GM18507 (cell line): Measurements from ENCODE around the gene CEP104.
A peak's percentile ranks its signal among the peaks of the same experiment; 100 is the strongest.

Experiments used
- DNase-seq: peaks from one replicate; pipeline ENCODE4 v3.0.0; 2011; ENCODE audit warnings: low read depth; ENCODE audit not compliant: insufficient read length; ENCODE audit errors: extremely low spot score
- FAIRE-seq: peaks from 2 replicates; lab custom pipeline; 2011; peaks lifted over from hg19 to GRCh38; lab: Jason Lieb, UNC

Gene CEP104

DNA sequence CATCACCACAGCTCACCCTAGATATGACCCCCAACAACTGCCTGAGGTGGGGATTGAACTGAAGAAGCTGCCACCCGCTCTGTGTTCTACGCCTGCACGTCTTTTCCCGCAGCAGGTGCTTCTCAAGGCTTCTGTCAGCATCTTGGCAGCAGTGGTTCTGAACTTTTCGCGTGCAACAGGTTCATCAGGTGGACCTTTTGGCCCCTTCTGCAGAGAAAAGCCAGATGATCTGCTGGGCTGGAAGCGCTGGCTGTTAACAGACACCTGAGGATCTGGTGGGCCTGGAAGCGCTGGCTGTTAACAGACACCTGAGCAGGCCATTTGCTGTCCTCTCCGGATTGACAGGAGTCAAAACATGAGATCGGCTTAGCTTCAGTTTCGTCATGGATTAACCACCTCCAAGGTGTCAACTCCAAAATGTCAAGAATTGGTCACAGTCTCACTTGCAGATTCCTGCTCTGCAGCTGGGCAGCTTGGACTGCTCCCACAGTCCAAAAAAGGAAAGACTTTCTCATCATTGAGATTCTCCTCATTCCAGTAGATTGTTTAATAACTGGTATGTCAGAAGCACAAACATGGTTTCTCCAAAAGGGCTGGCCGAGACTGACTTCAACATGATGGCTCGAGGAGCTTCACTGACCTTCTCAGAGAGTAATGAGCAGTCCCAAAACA is 38.4 kb upstream of the CEP104 start:
- no peak for DNase-seq
- FAIRE-seq, result no peak

DNA sequence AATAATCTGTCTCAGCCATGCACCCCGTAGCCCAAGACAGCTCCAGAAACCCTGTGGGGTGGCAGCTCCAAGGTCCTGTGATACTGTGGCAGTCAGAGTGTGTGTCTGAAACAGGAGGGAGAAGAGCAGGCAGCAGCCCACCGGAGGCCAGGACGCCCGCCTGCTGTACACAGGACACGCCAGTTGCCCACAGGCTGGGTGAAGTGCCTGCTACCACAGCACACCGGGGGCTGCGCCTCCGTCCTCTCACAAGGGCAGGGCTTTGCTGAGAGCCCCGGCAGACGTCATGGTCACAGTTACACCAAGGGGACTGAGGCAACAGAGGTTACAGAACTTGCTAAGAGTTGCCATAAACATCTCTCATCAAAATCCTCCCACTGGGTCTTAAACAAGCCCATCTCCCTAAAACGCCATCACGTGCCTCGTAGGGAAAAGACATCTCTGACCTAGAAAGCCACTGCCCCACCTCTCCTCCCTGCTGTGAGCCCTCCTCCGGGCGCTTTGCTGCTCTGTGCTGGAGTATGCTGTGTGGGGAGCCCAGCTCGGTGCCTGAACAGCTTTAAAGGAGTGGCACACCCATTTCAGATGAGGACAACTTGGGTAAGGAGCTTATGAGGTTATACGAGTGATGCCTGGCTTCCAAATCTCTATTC is 37.7 kb upstream of the CEP104 start:
- no peak for FAIRE-seq
- no peak for DNase-seq

DNA sequence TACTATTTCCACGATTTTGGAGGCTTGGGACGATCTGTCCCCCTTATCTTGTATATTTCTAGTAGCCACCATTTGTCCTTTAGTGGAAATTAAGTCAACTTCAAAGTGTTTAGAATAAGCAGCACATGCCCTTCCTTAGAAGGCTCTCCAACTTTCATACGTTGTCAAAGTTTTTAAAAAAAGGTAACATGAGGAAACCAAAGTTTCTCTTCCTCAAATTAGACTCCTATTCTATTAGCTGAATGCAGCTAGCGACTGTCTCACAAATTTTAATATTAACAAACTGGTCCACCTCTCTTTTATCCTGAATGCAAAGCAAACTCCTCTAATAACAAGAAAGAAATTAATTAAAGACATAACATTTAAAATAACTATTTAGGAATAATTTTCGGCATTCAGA is 36.2 kb upstream of the CEP104 start:
- FAIRE-seq, result no peak

DNA sequence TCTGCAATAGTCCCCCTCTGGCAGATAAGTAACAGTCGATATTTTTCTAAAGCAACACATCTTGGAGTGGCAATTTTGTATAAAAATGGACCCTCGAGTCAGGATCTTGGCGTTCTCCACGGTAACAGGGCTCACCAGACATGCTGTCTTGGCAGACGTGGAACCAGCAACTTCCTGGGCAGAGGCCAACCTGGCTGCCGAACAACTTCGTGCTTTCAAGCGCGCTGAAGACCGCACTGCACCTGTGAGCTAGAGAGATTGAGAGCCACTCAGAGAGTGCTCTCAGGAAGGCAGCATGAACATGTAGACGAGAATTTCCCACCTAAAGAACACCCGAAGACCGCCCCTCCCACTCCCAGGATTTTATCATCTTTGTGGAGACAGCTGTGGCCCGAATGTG is 35.7 kb upstream of the CEP104 start:
- peak; percentile 29 for FAIRE-seq

More for the DNA sequence above, 36.2 kb upstream of the CEP104 start:
- DNase-seq, result no peak

DNA sequence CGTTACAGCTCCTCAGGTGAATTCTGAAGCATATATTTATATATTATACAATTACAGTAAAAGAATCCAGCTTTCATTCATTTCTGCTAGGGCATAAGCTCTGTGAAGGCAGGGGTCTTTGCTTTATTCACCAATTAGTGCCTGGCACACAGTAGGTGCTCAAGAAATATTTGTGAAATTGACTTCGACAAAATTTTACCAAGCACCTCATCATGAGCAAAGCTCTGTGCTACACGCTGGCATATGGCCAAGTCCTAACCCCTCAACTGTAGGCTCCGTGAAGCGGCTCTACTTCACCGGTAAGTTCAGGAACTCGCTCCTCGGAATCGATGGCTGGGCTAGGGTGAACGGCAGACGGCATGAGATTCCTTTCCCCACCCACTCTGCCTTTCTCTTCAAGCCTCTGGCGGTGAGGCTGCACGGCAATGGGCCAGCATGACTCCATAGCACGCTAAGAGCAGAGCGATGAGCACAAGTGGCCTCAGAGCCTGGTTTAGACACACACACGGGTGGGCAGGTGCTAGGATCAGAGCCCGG is 34.4 kb upstream of the CEP104 start:
- no peak for FAIRE-seq
- no peak for DNase-seq

More for the DNA sequence above, 35.7 kb upstream of the CEP104 start:
- no peak for DNase-seq

DNA sequence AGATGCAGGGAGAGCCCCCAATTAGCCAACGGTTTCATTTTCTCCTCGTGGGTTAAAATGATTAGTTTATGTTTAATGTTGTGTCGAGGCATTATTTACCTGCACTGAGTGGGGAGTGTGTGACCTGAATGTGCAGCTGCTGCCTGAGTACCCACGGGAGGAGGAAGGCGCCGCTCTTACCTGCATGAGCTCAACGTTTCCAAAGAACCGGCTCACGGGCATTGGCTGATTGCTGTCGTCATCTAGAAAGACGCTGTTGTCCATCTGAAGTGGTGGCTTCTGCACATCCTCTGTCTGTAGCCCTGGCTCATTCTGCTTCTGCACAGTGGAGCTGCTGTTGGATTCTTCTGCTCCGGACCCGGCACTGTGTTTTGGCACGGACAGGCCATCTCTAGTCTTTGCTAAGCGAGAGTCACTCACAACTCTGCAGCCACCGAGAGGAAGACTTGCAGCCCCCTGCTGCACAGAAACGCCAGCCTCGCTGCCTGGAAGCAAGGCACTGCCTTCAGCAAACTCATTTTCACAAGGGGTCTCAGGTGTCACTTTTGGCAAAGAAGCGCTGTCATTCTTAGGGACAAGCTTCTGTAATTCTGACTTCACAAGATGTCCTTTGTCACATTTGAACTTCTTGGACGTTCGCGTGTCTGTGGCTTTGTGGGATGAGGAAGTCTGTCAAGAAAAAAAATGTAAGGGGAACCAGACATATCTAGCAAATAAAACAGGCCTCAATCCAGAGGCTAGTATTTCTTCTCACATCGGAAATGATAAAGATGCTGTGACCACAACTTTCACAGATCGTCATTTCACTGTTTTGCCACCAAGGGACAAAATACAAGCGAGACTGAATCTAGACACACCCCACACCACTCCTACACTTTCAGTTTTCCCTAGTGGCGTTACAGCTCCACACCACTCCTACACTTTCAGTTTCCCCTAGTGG is 33.6 kb upstream of the CEP104 start:
- DNase-seq, result no peak
- peak; percentile 89 for FAIRE-seq

DNA sequence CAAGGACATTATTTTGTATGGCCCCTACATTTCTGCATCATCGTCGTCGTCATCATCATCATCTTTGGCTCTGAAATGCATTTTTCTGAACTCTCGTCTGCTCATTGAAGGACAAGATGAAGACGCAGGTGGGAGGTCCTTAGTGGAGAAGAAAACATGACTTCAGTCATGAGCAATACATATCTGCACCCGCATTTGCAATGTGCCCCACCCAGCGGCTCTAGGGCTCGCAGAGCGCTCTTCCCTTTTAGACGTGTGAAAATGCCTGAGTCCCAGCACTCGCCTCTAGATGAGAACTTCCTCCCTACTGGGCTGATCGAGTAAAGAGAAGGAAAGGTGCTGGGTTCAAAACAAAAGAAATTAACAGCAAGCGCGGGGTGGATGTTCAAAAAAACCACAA is 32.9 kb upstream of the CEP104 start:
- FAIRE-seq (peak; percentile 42), DNase-seq (no peak)

DNA sequence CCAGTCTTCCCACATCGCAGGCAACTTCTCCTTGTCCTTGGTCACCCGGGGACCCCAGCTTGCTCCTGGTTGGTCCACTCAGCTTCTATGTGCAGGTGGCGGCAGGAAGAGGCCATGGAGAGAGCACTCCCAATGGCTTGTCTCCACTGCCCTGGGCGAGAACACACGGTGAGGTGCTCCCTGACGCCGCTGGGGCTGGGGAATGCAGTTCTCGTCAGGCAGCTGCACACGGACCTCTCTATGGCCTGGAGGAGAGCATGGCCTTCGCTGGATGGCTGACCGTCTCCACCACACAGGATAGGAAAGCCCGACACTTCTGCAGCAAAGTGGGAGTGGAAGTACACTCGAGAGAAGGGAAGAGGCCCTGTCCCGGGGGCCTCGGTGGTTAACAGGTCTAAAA is 31.3 kb upstream of the CEP104 start:
- DNase-seq (no peak), FAIRE-seq (no peak)

DNA sequence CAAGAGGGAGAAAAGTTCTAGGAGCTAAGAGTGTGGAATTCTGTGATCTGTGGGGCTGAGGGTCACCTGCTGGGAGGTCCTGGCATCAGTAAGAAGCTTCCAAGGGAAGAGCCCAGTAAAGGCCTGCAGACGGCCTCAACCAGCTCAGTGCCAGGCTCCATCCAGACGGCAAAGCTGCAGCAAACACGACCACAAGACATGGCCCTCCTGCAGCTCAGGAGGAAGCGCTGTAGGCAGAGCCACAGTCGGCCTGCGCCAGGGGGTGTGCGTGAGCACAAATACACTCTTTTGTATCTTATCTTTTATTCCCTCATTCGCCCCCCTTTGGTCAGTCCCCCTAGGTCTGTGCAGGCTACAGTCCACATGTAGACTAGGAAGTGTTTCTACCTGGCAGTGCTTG is 29.7 kb upstream of the CEP104 start:
- DNase-seq, result no peak
- FAIRE-seq, result no peak

DNA sequence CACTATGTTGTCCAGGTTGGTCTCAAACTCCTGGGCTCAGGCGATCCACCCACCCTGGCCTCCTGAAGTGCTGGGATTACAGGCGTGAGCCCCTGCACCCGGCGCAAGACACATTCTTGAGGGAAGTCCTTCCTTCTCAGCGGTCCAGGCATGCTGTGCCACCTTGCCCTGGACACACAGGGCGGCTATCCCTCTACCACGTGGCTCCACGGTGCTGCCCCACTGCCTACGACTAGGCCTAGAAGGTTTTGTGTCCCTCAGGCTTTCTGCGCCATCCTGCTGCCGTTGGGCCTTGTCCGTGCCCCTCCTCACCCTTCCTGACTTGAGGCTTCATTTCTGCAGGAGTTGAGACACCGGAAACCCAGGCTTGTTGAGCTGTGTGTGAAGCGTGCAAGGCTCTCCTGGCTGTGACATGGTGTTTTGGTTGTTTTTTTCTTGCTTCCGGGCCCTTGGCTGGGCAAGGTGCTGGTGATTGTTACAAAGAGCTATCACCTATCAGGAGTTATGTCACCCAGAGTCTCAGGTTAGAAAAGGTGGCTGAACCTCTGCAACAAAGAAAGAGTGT is 29.2 kb upstream of the CEP104 start:
- no peak for FAIRE-seq
- DNase-seq, result no peak

DNA sequence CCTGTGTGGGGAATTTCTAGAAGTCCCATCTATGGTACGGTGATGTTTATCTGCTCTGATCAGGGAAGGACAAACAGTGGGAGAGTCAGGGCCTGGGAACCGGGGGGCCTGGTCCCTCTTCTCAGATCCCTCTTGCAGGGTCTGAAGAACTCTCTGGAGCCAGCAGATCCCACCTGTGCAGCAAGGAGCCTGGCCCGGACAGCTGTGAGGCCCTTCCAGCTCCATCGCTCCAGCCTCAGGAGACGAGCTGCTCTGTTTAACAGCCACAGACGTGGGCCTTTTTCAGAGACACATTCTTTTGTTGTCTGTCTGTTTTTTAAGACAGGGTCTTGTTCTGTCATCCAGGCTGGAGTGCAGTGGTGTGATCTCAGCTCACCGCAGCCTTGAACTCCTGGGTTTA is 28.6 kb upstream of the CEP104 start:
- DNase-seq (no peak), FAIRE-seq (no peak)

DNA sequence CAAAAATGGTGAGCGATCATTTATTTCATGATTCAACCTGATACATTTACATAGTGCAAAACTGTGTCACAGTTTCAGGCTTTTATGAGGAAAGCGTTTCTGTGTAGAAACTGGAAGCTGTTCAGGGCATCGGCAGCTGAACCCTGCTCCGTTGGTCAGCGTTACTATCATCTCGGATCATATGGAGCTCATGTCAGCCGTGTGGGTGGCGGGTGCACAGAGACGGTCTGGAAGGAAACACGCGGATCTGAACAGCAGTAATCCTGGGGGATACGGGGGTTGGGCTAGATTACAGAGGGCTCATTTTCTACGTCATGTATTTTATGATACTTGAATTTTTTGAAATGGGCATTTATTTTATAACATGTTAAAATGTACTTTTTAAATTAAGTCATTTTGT is 28.0 kb upstream of the CEP104 start:
- no peak for DNase-seq
- FAIRE-seq, result no peak

DNA sequence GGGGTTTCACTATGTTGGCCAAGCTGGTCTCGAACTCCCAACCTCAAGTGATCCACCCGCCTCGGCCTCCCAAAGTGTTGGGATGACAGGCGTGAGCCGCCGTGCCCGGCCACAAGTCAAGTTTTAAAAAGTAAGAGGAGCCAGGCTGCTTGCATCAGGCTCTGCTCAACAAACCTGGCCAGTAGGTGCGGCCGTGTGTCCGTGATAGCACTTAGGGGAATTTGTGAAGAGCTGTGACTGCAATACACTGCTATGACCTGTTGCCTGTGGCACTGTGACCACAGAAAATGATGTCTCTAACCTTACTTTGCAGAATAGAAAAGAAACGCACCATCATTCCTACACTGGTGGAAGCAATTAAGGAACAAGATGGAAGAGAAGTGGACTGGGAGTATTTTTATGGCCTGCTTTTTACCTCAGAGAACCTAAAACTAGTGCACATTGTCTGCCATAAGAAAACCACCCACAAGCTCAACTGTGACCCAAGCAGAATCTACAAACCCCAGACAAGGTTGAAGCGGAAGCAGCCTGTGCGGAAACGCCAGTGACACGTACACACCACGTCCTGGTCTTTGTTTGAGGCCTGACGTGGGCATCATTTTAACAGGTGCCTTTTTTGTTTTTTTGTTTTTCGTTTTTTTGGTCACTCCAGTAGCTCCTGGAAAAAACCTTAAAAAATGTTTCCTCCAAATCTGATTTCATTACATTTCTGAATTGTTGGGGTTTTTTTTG is 26.3 kb upstream of the CEP104 start:
- DNase-seq (no peak), FAIRE-seq (no peak)

DNA sequence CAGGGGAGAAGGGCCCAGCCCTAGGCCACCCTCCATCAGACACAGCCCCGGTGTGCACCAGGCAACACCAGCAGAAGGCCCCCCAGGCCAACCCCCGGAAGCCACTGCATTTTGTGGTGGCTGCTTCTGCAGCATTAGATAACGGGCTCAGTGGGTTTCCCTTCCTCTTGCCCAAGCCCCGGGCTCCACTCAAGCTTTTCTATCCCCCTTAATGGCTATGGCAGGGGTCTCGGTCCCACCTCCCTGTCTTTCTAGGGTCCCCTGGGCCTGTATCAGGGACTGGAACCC is 24.1 kb upstream of the CEP104 start:
- no peak for FAIRE-seq
- no peak for DNase-seq

DNA sequence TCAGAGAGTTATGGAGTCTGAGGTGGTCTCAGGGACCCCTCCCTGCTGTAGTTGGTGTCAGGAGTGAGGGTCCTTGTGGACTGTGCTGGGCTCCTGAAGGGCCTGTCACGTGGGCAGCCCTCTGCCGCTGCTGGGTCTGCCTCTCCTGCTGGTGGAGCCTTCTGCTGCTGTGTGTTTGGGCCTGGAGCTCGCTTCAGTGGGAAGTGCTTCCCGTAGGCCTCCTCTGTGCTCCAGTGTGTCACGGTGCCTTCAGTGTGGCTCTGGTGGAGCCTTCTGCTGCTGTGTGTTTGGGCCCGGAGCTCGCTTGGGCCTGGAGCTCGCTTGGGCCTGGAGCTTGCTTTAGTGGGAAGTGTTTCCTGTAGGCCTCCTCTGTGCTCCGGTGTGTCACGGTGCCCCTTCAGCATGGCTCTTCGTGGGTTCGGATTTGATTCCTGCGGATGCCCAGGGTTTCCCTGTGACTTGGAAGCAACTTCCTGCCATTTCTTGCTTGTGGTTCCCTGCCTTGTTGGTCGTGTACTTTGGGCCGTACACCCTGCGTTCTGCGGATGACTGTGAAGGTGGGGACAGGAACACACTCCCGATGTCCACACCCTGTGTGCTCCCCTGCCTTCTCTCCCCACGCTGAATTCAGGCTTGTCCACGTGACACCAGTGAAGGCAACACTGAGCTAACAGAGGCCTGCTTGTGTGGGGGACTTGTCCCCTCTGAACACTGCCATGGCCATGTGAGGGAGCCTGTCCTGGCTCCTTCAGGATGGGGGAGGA is 23.6 kb upstream of the CEP104 start:
- FAIRE-seq (no peak), DNase-seq (no peak)

DNA sequence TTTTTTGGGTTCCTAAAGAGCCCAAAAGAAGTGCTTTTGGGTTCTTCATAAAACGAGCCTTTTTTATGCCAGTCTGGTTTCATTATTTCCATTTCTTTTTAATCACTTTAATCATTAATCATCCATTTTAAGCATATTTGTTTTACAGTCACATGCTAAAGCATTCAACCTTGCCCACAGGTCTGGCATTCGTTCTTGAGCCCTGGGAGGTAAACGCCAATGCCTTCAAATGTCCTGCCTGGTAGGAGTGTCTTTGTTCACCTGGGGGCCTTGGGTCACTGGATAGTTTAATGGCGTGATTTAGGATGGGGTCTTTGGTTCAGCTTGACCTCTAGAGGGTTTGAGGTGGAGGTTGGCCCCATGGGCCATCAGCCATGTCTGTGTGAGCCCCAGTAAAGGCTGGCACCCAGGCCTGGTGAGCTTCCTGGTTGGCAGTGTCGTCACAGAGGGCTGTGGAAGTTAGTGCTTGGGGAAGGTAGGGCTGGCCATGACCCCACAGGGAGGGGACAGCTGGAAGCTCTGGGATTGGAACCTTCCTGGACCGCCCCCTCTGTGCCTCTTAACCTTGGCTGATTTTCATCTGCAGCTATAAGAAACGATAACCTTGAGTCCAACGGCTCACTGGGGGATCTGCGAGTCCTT is 22.9 kb upstream of the CEP104 start:
- DNase-seq (no peak), FAIRE-seq (no peak)

DNA sequence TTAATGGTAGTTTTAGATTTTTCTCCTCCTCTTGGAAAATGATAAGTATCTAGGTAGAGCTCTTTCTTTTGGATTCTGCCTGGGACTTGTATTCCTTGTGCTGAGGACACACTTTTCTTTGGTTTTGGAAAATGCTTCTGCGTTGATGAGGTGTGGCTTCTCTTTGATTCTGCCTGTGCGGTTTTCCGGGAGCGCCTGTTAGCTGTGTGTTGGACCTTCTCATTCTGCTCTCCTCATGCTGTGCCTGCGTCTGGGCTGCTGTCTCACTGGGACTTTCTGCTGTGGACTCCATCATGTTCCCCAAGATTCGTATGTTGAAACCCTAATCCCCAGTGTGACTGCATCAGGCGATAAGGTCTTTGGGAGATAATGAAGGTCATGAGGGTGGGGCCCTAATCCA is 22.1 kb upstream of the CEP104 start:
- no peak for FAIRE-seq
- DNase-seq, result no peak

DNA sequence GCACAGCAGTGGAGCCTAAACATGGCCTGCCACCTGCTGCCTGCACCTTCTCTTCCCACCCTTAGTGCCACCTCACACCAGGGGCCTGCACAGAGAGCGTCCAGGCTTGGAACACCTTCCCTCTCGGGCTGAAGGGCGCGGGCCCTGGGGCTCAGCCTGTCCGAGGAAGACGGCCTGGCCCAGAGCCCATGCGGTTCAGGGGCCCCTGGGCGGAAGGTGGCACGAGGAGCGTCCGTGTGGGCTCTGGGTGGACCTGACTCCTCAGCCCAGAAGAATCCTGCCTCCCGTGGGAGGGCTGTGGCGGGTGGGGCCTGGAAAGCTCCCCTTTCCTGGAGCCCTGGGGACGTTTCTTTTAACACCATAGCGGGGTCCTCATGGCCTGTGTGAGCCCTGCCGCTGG is 19.7 kb upstream of the CEP104 start:
- FAIRE-seq, result no peak
- no peak for DNase-seq
